Endodermal cell (in vitro differentiated cells): Measurements from ENCODE around the gene MID1. TPM values are rescaled to one million over a fixed set of nuclear protein-coding genes. Genes with fewer than 3 reads are reported as not detected.

Experiments
- DNase-seq: peaks from one replicate; pipeline ENCODE4 v3.0.0-alpha.2; 2017
- H3K27ac ChIP-seq: 2 replicates; pipeline ENCODE4 v1.5.1; 2013; ENCODE audit warnings: mild to moderate bottlenecking, low read depth, low read length, moderate library complexity
- H3K27me3 ChIP-seq: 2 replicates; pipeline ENCODE4 v1.6.1; 2013; ENCODE audit warnings: mild to moderate bottlenecking, low read length, moderate library complexity; ENCODE audit not compliant: insufficient read depth, control insufficient read depth, poor library complexity, severe bottlenecking
- H3K36me3 ChIP-seq: 2 replicates; pipeline ENCODE4 v1.7.0; 2013; ENCODE audit warnings: mild to moderate bottlenecking, low read length, moderate library complexity; ENCODE audit not compliant: control insufficient read depth, insufficient read depth
- H3K4me1 ChIP-seq: one replicate; pipeline ENCODE4 v1.7.0; 2013; ENCODE audit warnings: low read length; ENCODE audit not compliant: control insufficient read depth, insufficient read depth
- H3K4me3 ChIP-seq: 2 replicates; pipeline ENCODE4 v1.5.1; 2013; ENCODE audit warnings: mild to moderate bottlenecking, low read length, moderate library complexity
- H3K9ac ChIP-seq: 2 replicates; pipeline ENCODE4 v1.6.1; 2013; ENCODE audit warnings: mild to moderate bottlenecking, low read length, moderate library complexity; ENCODE audit not compliant: poor library complexity, severe bottlenecking; ENCODE audit errors: extremely low read depth
- H3K9me3 ChIP-seq: 2 replicates; pipeline ENCODE4 v1.6.1; 2013; ENCODE audit warnings: mild to moderate bottlenecking, low read length, moderate library complexity; ENCODE audit not compliant: control insufficient read depth
- H3K27ac Mint-ChIP-seq: 2 replicates; pipeline ENCODE4 v1.8.0; 2020; ENCODE audit warnings: mixed read lengths
- H3K27me3 Mint-ChIP-seq: 2 replicates; pipeline ENCODE4 v1.8.0; 2021; ENCODE audit warnings: mild to moderate bottlenecking, mixed read lengths; ENCODE audit not compliant: insufficient read depth
- H3K36me3 Mint-ChIP-seq: 2 replicates; pipeline ENCODE4 v1.8.0; 2020; ENCODE audit warnings: low read depth, mixed read lengths
- H3K4me1 Mint-ChIP-seq: 2 replicates; pipeline ENCODE4 v1.8.0; 2020; ENCODE audit warnings: mixed read lengths
- H3K4me3 Mint-ChIP-seq: 2 replicates; pipeline ENCODE4 v1.8.0; 2020; ENCODE audit warnings: mild to moderate bottlenecking, moderate library complexity, mixed read lengths
- H3K9me3 Mint-ChIP-seq: 2 replicates; pipeline ENCODE4 v1.8.0; 2020; ENCODE audit warnings: mild to moderate bottlenecking, mixed read lengths
- CTCF ChIP-seq: fragments of 200-600 bp; sonication (generic); conservative IDR thresholded peaks from 2 replicates; pipeline ENCODE4 v1.5.0; 2021; ENCODE audit warnings: antibody characterized with exemption, mild to moderate bottlenecking
- WGBS, 2 experiments: methylation state at CpG; one replicate each; pipeline versions ENCODE4 v1.1.5 to v1.1.7; 2013; ENCODE audit warnings: missing lambda C conversion rate in 2 of 2, mixed read lengths in 1 of 2; ENCODE audit not compliant: insufficient coverage in 1 of 2, insufficient read length in 1 of 2; 5-methylcytosine and 5-hydroxymethylcytosine counted together
- total RNA-seq, 2 donors: library from RNA; stranded (reverse); fragmentation: NEBNext Ultra II Directional in 1 of 2; extraction: Animal tissue kit (Norgen Biotek cat#: 25700) in 1 of 2; gene quantifications; 2 replicates in 1 of 2; 3 replicates in 1 of 2; pipeline ENCODE4 v1.2.1, GENCODE V29; 2021

MID1 gene
- total RNA-seq, 2 donors from 2014 or later = 23.5 to 24.9 TPM

- Mint-ChIP-seq H3K36me3 (peaks cover 9% of the 10 kb centered on the region), H3K27me3 (no peaks in the 10 kb centered on the region), H3K27ac (no peak overlapping the region), H3K4me3 (no peak overlapping the region), H3K4me1 (no peaks in the 10 kb centered on the region), H3K9me3 (peaks cover 35% of the 10 kb centered on the region)
- no peak for TF ChIP-seq CTCF
- WGBS, 2 experiments = 80 to 94% methylated on average over 2 to 3 of the region's 5 CpGs
- H3K9me3 ChIP-seq = no peaks in the 10 kb centered on the region
- no peaks in the 10 kb centered on the region for H3K4me1 ChIP-seq
- DNase-seq = no peak
- H3K4me3 ChIP-seq = no peak overlapping the region
- H3K27ac ChIP-seq = no peak overlapping the region
- no peaks in the 10 kb centered on the region for H3K27me3 ChIP-seq
- H3K36me3 ChIP-seq = peaks cover 22% of the 10 kb centered on the region
- H3K9ac ChIP-seq = no peak overlapping the region
These were observed 137.7 kb downstream of the MID1 start for GRCh38 chrX:10482708-10483107.

GRCh38 chrX:10482261-10482660, 138.1 kb downstream of the MID1 start:
- Mint-ChIP-seq H3K4me1 (no peaks in the 10 kb centered on the region), H3K27me3 (no peaks in the 10 kb centered on the region), H3K36me3 (peaks cover 9% of the 10 kb centered on the region), H3K9me3 (peaks cover 35% of the 10 kb centered on the region), H3K27ac (no peak overlapping the region), H3K4me3 (no peak overlapping the region)
- H3K36me3 ChIP-seq = peaks cover 22% of the 10 kb centered on the region
- H3K4me1 ChIP-seq = peaks cover 3% of the 10 kb centered on the region
- TF ChIP-seq CTCF = no peak
- H3K27me3 ChIP-seq = no peaks in the 10 kb centered on the region
- no peak for DNase-seq
- WGBS, 2 experiments = 98 to 100% methylated on average over 1 to 9 of the region's 9 CpGs
- no peak overlapping the region for H3K27ac ChIP-seq
- H3K9ac ChIP-seq = no peak overlapping the region
- H3K9me3 ChIP-seq = no peaks in the 10 kb centered on the region
- H3K4me3 ChIP-seq = no peak overlapping the region

- Histone ChIP-seq H3K4me1 (peaks cover 3% of the 10 kb centered on the region), H3K4me3 (no peak overlapping the region), H3K27ac (no peak overlapping the region), H3K27me3 (no peaks in the 10 kb centered on the region), H3K9me3 (no peaks in the 10 kb centered on the region), H3K36me3 (peaks cover 22% of the 10 kb centered on the region), H3K9ac (no peak overlapping the region)
- Mint-ChIP-seq H3K36me3 (peaks cover 9% of the 10 kb centered on the region), H3K27ac (no peak overlapping the region), H3K4me3 (no peak overlapping the region), H3K9me3 (peaks cover 40% of the 10 kb centered on the region), H3K27me3 (no peaks in the 10 kb centered on the region), H3K4me1 (no peaks in the 10 kb centered on the region)
- no peak for TF ChIP-seq CTCF
- no peak for DNase-seq
- 97 to 100% methylated on average over 2 to 4 of the region's 5 CpGs for WGBS, 2 experiments
These were observed 139.5 kb downstream of the MID1 start for GRCh38 chrX:10480861-10481260.
